K562 (cell line): Measurements from ENCODE around the gene SERGEF. TPM values are rescaled to one million over a fixed set of nuclear protein-coding genes. Genes with fewer than 3 reads are reported as not detected.

ENCODE experiments used
- ATAC-seq: fragments of 200-7000 bp; cut with Tn5 transposase; 3 replicates; pipeline ENCODE4 v1.9.1; 2020; ENCODE audit warnings: moderate library complexity
- BruUV-seq: library from RNA; stranded (reverse); fragments of 400-500 nt; replicated peaks from 2 replicates; lab custom pipeline; 2021; lab: Mats Ljungman, UMichigan
- CTCF ChIA-PET: fragments of 300-600 bp; formaldehyde crosslinking; extraction: SDS; loops from one replicate; lab custom pipeline; 2021; ENCODE audit warnings: low intra/inter-chr PET ratio; lab: Yijun Ruan, JAX
- POLR2A ChIA-PET: fragments of 300-600, 350-650 bp; sonication (Branson Sonifier 250); formaldehyde crosslinking; extraction: SDS; loops from one replicate; lab custom pipeline; 2021; ENCODE audit warnings: antibody characterized with exemption, inconsistent platforms; lab: Yijun Ruan, JAX
- DNase-seq, 4 experiments: peaks; one replicate each; pipeline versions ENCODE4 v3.0.0 to v3.0.0-alpha.2; 2011 to 2018; ENCODE audit warnings: low spot score in 3 of 4, mixed read lengths in 3 of 4; ENCODE audit errors: extremely low read depth in 1 of 4
- FAIRE-seq: peaks from 2 replicates; lab custom pipeline; 2011; peaks lifted over from hg19 to GRCh38; lab: Jason Lieb, UNC
- H2AFZ ChIP-seq: 2 replicates; pipeline ENCODE4 v1.6.0; 2011; ENCODE audit warnings: low read depth, low read length, control low read depth, inconsistent platforms
- H3K27ac ChIP-seq: fragments of 200-600 bp; 3 replicates; pipeline ENCODE4 v1.8.0; 2011; ENCODE audit warnings: low read depth, mild to moderate bottlenecking, control low read depth, inconsistent platforms, low read length, moderate library complexity, mixed read lengths; ENCODE audit errors: extremely low read depth
- H3K27me3 ChIP-seq, 2 experiments: fragments of 300-600 bp in 1 of 2; 2 replicates in 1 of 2; 3 replicates in 1 of 2; pipeline versions ENCODE4 v1.6.0 to v1.8.0; 2011; ENCODE audit warnings: inconsistent platforms in 2 of 2, low read length in 2 of 2, mild to moderate bottlenecking in 1 of 2, mixed read lengths in 1 of 2, moderate library complexity in 1 of 2; ENCODE audit not compliant: control insufficient read depth in 2 of 2, insufficient read depth in 2 of 2
- H3K36me3 ChIP-seq: fragments of 300-600 bp; 3 replicates; pipeline ENCODE4 v1.8.0; 2011; ENCODE audit warnings: mild to moderate bottlenecking, low read length, inconsistent platforms; ENCODE audit not compliant: control insufficient read depth, insufficient read depth
- H3K4me1 ChIP-seq, 2 experiments: fragments of 200-600 bp in 1 of 2; replicated peaks in 1 of 2; 2 replicates in 1 of 2; 3 replicates in 1 of 2; pipeline versions ENCODE4 v1.5.1 to v1.8.0; 2011; ENCODE audit warnings: inconsistent platforms in 2 of 2, low read length in 2 of 2, mild to moderate bottlenecking in 1 of 2, mixed read lengths in 1 of 2, moderate library complexity in 1 of 2; ENCODE audit not compliant: control insufficient read depth in 2 of 2, insufficient read depth in 2 of 2
- H3K4me2 ChIP-seq: 2 replicates; pipeline ENCODE4 v1.6.1; 2011; ENCODE audit warnings: low read length, control low read depth, inconsistent platforms, mixed read lengths; ENCODE audit not compliant: insufficient read depth
- H3K4me3 ChIP-seq: fragments of 200-600 bp; sonication (generic), shearing (Covaris generic); 2 replicates; pipeline ENCODE4 v1.5.1; 2016; ENCODE audit warnings: control low read depth, inconsistent platforms
- H3K79me2 ChIP-seq: fragments of 200-600 bp; 3 replicates; pipeline ENCODE4 v1.8.0; 2011; ENCODE audit warnings: low read length, inconsistent platforms; ENCODE audit not compliant: control insufficient read depth, insufficient read depth
- H3K9ac ChIP-seq, 2 experiments: 2 replicates each; pipeline versions ENCODE4 v1.6.0 to v1.6.1; 2011; ENCODE audit warnings: low read depth in 2 of 2, low read length in 2 of 2, control low read depth in 1 of 2, inconsistent platforms in 1 of 2, mild to moderate bottlenecking in 1 of 2, mixed read lengths in 1 of 2; ENCODE audit not compliant: insufficient read depth in 1 of 2
- H3K9me1 ChIP-seq: one replicate; pipeline ENCODE4 v1.6.0; 2011; ENCODE audit warnings: inconsistent platforms, mild to moderate bottlenecking, low read length, moderate library complexity; ENCODE audit not compliant: control insufficient read depth, insufficient read depth
- H3K9me3 ChIP-seq: replicated peaks from 2 replicates; pipeline ENCODE4 v1.5.1; 2011; ENCODE audit warnings: low read depth, low read length, inconsistent platforms; ENCODE audit not compliant: control insufficient read depth, insufficient read depth
- H4K20me1 ChIP-seq: replicated peaks from 2 replicates; pipeline ENCODE4 v1.6.1; 2011; ENCODE audit warnings: low read length, inconsistent platforms, mixed read lengths; ENCODE audit not compliant: control insufficient read depth, insufficient read depth
- CBX3 ChIP-seq, 2 experiments: IDR thresholded peaks; 1 replicate in 1 of 2; 2 replicates in 1 of 2; pipeline ENCODE4 v1.6.1; 2012; ENCODE audit warnings: inconsistent platforms in 2 of 2, low read length in 2 of 2, borderline replicate concordance in 1 of 2, control low read depth in 1 of 2
- CBX8 ChIP-seq: fragments of 200-600 bp; sonication (generic); IDR thresholded peaks from 2 replicates; pipeline ENCODE4 v1.6.1; 2012; ENCODE audit warnings: borderline replicate concordance, mixed run types, low read depth, mild to moderate bottlenecking, moderate library complexity, mixed read lengths, low read length, control low read depth, inconsistent platforms; ENCODE audit not compliant: poor library complexity, severe bottlenecking; ENCODE audit errors: extremely low read depth
- HEY1 ChIP-seq: fragments of 250-450 bp; sonication (Bioruptor Pico); IDR thresholded peaks from 2 replicates; pipeline ENCODE4 v1.5.0; 2020; ENCODE audit warnings: mild to moderate bottlenecking, moderate library complexity, borderline replicate concordance
- PRPF4 ChIP-seq: fragments of 200-400 bp; formaldehyde crosslinking; IDR thresholded peaks from one replicate; pipeline ENCODE4 v1.6.1; 2017; ENCODE audit warnings: low read length, low read depth, mild to moderate bottlenecking; ENCODE audit not compliant: insufficient read depth, poor library complexity, severe bottlenecking
- PYGO2 ChIP-seq: fragments of 450-650 bp; IDR thresholded peaks from 2 replicates; pipeline ENCODE4 v1.6.1; 2016; ENCODE audit warnings: mild to moderate bottlenecking, missing genetic modification characterization, moderate library complexity, missing compliant biosample characterization
- TARDBP ChIP-seq: fragments of 450-650 bp; IDR thresholded peaks from 2 replicates; pipeline ENCODE4 v1.6.1; 2016
- TRIM24 ChIP-seq, 2 experiments: fragments of 450-650 bp; IDR thresholded peaks; 2 replicates each; pipeline ENCODE4 v1.6.1; 2016
- ZBED1 ChIP-seq: IDR thresholded peaks from 2 replicates; pipeline ENCODE4 v1.6.1; 2014
- ZC3H4 ChIP-seq: sonication (generic); formaldehyde crosslinking; IDR thresholded peaks from 2 replicates; pipeline ENCODE4 v1.9.0; 2021; ENCODE audit warnings: missing genetic modification reagents, borderline replicate concordance
- ZNF263 ChIP-seq: sonication (generic); formaldehyde crosslinking; IDR thresholded peaks from 2 replicates; pipeline ENCODE4 v1.8.0; 2022; ENCODE audit warnings: mild to moderate bottlenecking, missing genetic modification reagents, borderline replicate concordance
- WGBS: fragments of 100-300 bp; shearing (Covaris generic); methylation state at CpG from one replicate; pipeline ENCODE4 v1.1.6; 2016; ENCODE audit warnings: low coverage, mixed read lengths; ENCODE audit not compliant: insufficient coverage; ENCODE audit errors: missing lambda C conversion rate; 5-methylcytosine and 5-hydroxymethylcytosine counted together
- in situ Hi-C: fragments of 300-500 bp; cut with MboI; formaldehyde crosslinking; loops from 4 replicates; pipeline ENCODE4 v1.15.0; 2018; ENCODE audit warnings: inconsistent platforms, mixed read lengths
- intact Hi-C: fragments of 100-400 bp; cut with micrococcal nuclease; formaldehyde crosslinking; loops from 2 replicates; pipeline ENCODE4 v1.14.2; 2022
- polyA plus RNA-seq, 8 experiments: library from polyadenylated mRNA; depleted of rRNA in 4 of 8; stranded (reverse) in 5 of 8; unstranded in 3 of 8; fragments of >200 nt; fragmentation: Nextera tagmentation in 2 of 8; fragmentation: Illumina TruSeq in 1 of 8; extraction: Ambion mirVana in 2 of 8; extraction: Trizol in 1 of 8; gene quantifications; 2 replicates each; pipeline versions ENCODE4 v1.2.1 to v1.2.3, GENCODE V29; 2011 to 2014; ENCODE audit warnings: inconsistent platforms in 1 of 8, missing spikeins in 1 of 8
- total RNA-seq, 7 experiments: library from RNA; depleted of rRNA in 6 of 7; stranded (reverse); fragments of >200 nt in 6 of 7; fragmentation: Illumina TruSeq in 2 of 7; extraction: Trizol in 2 of 7; gene quantifications; 2 replicates each; pipeline versions ENCODE4 v1.2.1 to v1.2.3, GENCODE V29; 2011 to 2021; ENCODE audit warnings: low replicate concordance in 1 of 7
- TF ChIP-seq, protein P1 (sequence below): sonication (generic); formaldehyde crosslinking; IDR thresholded peaks from 2 replicates; pipeline ENCODE4 v1.8.0; 2022; ENCODE audit warnings: missing genetic modification reagents, mild to moderate bottlenecking, moderate library complexity, borderline replicate concordance
- TF ChIP-seq, protein P2 (sequence below): fragments of 250-450 bp; sonication (Bioruptor Pico); IDR thresholded peaks from 2 replicates; pipeline ENCODE4 v1.4.0; 2020; ENCODE audit warnings: borderline replicate concordance

Gene SERGEF
- total and polyA plus RNA-seq, 9 of the 15 experiments (the other 6 are each of a cell fraction or from before 2014, with no cell fraction given): 10.2 to 28.0 (median 19.9) TPM

DNA sequence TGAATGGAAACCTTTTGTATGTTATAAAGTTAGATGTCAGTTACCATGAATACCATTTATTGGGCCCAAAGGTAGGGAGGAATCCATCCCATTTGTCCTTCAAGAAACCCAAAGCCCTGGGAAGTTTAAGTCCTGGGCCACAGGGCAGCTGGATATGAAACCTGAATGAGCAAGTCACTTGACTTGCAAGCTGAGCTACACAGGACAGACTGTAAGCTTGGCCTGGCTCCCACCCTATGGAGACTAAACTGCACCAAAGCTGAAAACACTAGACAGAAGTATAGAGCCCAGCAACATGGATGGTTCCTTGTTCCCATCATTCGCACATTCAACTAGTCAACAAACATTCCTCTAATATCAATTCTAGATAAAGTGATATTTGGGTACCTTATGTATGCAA is 207.0 kb downstream of the SERGEF start:
- intact Hi-C loops: no loop called here
- POLR2A ChIA-PET: no interaction called here
- CTCF ChIA-PET: no interaction called here

DNA sequence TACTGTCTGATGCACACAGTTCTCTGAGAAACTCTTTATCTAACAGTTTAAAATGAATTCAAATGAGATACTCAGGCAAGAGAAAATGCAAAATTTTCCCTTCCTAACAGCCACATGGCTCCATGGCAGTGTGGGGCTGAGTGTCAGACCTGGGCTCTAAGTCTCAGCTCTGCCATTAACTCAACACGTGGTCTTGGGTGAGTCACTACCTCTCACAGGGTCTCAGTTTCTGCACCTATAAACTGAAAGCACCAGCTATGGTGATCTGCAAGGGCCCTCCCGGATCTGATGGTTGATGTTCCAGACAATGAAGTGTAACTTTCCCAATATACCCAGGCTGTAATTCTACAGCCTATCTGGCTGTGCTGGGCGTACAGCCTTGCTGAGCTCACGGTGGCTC is 207.8 kb downstream of the SERGEF start:
- POLR2A ChIA-PET: interaction anchor here (1.5 kb wide), 1 partner anchor 12 kb away, joined by 3 read pairs; no protein-coding TSS in a partner anchor
- Histone ChIP-seq H3K36me3 (no peaks in the 10 kb centered on the region), H2AFZ (no peak overlapping the region), H4K20me1 (no peaks in the 10 kb centered on the region), H3K9ac (no peak overlapping the region), H3K4me3 (no peak overlapping the region), H3K4me2 (no peak overlapping the region), H3K27ac (no peak overlapping the region), H3K79me2 (no peaks in the 10 kb centered on the region), H3K9me1 (no peaks in the 10 kb centered on the region), H3K27me3 (peaks cover 0 to 4% of the 10 kb centered on the region in 2 experiments; a peak in 1 of 5 replicates), H3K4me1 (no peaks in the 10 kb centered on the region), H3K9me3 (no peaks in the 10 kb centered on the region)
- FAIRE-seq (no peak), DNase-seq (no peak), ATAC-seq (no peak)
- BruUV-seq: no TSS peak
- in situ Hi-C loops: no loop called here
- CTCF ChIA-PET: interaction anchor here (0.7 kb wide), 1 partner anchor 36 kb away, joined by 3 read pairs; no protein-coding TSS in a partner anchor
- WGBS: 7% methylated on average over 4 of the region's 4 CpGs
- intact Hi-C loops: no loop called here
- no peak for TF ChIP-seq PYGO2
- TF ChIP-seq, protein P1, sequence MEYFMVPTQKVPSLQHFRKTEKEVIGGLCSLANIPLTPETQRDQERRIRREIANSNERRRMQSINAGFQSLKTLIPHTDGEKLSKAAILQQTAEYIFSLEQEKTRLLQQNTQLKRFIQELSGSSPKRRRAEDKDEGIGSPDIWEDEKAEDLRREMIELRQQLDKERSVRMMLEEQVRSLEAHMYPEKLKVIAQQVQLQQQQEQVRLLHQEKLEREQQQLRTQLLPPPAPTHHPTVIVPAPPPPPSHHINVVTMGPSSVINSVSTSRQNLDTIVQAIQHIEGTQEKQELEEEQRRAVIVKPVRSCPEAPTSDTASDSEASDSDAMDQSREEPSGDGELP: no peak
- no peak for TF ChIP-seq PRPF4
- no peak for TF ChIP-seq TARDBP
- TF ChIP-seq, protein P2, sequence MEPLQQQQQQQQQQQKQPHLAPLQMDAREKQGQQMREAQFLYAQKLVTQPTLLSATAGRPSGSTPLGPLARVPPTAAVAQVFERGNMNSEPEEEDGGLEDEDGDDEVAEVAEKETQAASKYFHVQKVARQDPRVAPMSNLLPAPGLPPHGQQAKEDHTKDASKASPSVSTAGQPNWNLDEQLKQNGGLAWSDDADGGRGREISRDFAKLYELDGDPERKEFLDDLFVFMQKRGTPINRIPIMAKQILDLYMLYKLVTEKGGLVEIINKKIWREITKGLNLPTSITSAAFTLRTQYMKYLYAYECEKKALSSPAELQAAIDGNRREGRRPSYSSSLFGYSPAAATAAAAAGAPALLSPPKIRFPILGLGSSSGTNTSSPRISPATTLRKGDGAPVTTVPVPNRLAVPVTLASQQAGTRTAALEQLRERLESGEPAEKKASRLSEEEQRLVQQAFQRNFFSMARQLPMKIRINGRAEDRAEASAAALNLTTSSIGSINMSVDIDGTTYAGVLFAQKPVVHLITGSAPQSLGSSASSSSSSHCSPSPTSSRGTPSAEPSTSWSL: no peak
- no peak for TF ChIP-seq CBX3 (IDR thresholded peaks at IDR 0.05; ENCODE audit: borderline replicate concordance in 1 of 2, low read length in 2 of 2)
- TF ChIP-seq ZC3H4 (CRISPR knock-in tag): no peak
- TF ChIP-seq ZBED1: no peak
- TF ChIP-seq, all 486 proteins: peak for 0

More for the DNA sequence above, 207.0 kb downstream of the SERGEF start:
- Histone ChIP-seq H4K20me1 (no peaks in the 10 kb centered on the region), H3K27me3 (peaks cover 0 to 4% of the 10 kb centered on the region in 2 experiments; a peak in 1 of 5 replicates), H3K4me3 (no peak overlapping the region), H2AFZ (no peak overlapping the region), H3K9me3 (no peaks in the 10 kb centered on the region), H3K4me1 (no peaks in the 10 kb centered on the region), H3K27ac (no peak overlapping the region), H3K9ac (no peak overlapping the region), H3K9me1 (no peaks in the 10 kb centered on the region), H3K79me2 (no peaks in the 10 kb centered on the region), H3K36me3 (no peaks in the 10 kb centered on the region), H3K4me2 (no peak overlapping the region)
- DNase-seq (no peak), ATAC-seq (no peak), FAIRE-seq (no peak)
- TF ChIP-seq HEY1 (CRISPR knock-in tag) (no peak), TRIM24 (IDR thresholded peaks at IDR 0.05) (no peak), CBX8 (no peak), ZNF263 (CRISPR knock-in tag) (no peak)
- no TSS peak for BruUV-seq
- WGBS: 27% methylated on average over 1 of the region's 1 CpG
- in situ Hi-C loops: no loop called here
